HCT116 (cell line): ENCODE measurements around the gene EIF3I. TPM values are rescaled to one million over a fixed set of nuclear protein-coding genes. Genes with fewer than 3 reads are reported as not detected.

ENCODE experiments used
- ATAC-seq: fragments of 200-7000 bp; cut with Tn5 transposase; 2 replicates; pipeline ENCODE4 v1.9.1; 2020; ENCODE audit warnings: mild to moderate bottlenecking, moderate library complexity
- BruUV-seq: library from RNA; stranded (reverse); fragments of 400-500 nt; replicated peaks from 2 replicates; lab custom pipeline; 2021; lab: Mats Ljungman, UMichigan
- CTCF ChIA-PET: fragments of 300-600 bp; sonication (Branson Sonifier 250); formaldehyde crosslinking; loops from one replicate; lab custom pipeline; 2021; ENCODE audit warnings: antibody characterized with exemption; lab: Charles Lee
- POLR2A ChIA-PET: fragments of 300-600, 350-600 bp; sonication (Branson Sonifier 250); formaldehyde crosslinking; loops from one replicate; lab custom pipeline; 2021; ENCODE audit warnings: antibody characterized with exemption; lab: Charles Lee
- RAD21 ChIA-PET, 2 experiments: fragments of 300-600 bp; sonication (Branson Sonifier 250); formaldehyde crosslinking; loops; one replicate each; lab custom pipeline; 2023; ENCODE audit warnings: low total read pairs in 2 of 2; ENCODE audit not compliant: uncharacterized antibody in 2 of 2, unreplicated experiment in 2 of 2, low non-redundant PET in 1 of 2; lab: Charles Lee
- DNase-seq: peaks from one replicate; pipeline ENCODE4 v3.0.0-alpha.2; 2010; ENCODE audit warnings: low read depth, low spot score
- H2AFZ ChIP-seq: fragments of 200-600 bp; shearing (Covaris generic), sonication (generic); 2 replicates; pipeline ENCODE4 v1.6.1; 2017; ENCODE audit warnings: low read depth, mixed run types, mixed read lengths, antibody characterized with exemption, low read length; ENCODE audit not compliant: poor library complexity, severe bottlenecking
- H3K27ac ChIP-seq: 2 replicates; pipeline ENCODE4 v1.5.1; 2012; ENCODE audit warnings: low read depth, low read length
- H3K27me3 ChIP-seq: fragments of 200-600 bp; sonication (generic); 2 replicates; pipeline ENCODE4 v1.6.1; 2016; ENCODE audit warnings: mixed run types, low read length, mixed read lengths; ENCODE audit not compliant: insufficient read depth
- H3K36me3 ChIP-seq, 2 experiments: fragments of 200-500 bp in 1 of 2; fragments of 200-600 bp in 1 of 2; sonication (Bioruptor generic) in 1 of 2; sonication (generic) in 1 of 2; 2 replicates each; pipeline versions ENCODE4 v1.5.1 to v1.6.1; 2014 to 2016; ENCODE audit warnings: low read length in 2 of 2, inconsistent platforms in 1 of 2, mixed read lengths in 1 of 2, mixed run types in 1 of 2; ENCODE audit not compliant: insufficient read depth in 2 of 2, control insufficient read depth in 1 of 2
- H3K4me1 ChIP-seq, 2 experiments: fragments of 200-600 bp in 1 of 2; sonication (generic) in 1 of 2; 2 replicates each; pipeline versions ENCODE4 v1.5.1 to v1.6.1; 2012 to 2017; ENCODE audit warnings: low read length in 2 of 2, inconsistent platforms in 1 of 2, mild to moderate bottlenecking in 1 of 2, mixed read lengths in 1 of 2, mixed run types in 1 of 2, moderate library complexity in 1 of 2; ENCODE audit not compliant: insufficient read depth in 2 of 2, control insufficient read depth in 1 of 2
- H3K4me2 ChIP-seq: fragments of 200-600 bp; sonication (generic); 2 replicates; pipeline ENCODE4 v1.6.1; 2017; ENCODE audit warnings: mixed run types, low read length, mixed read lengths
- H3K4me3 ChIP-seq, 2 experiments: fragments of 200-600 bp in 1 of 2; sonication (generic) in 1 of 2; replicated peaks in 1 of 2; 2 replicates each; pipeline ENCODE4 v1.5.1; 2011 to 2016; ENCODE audit warnings: low read length in 2 of 2, control low read depth in 1 of 2, low read depth in 1 of 2, mild to moderate bottlenecking in 1 of 2, mixed read lengths in 1 of 2, mixed run types in 1 of 2
- H3K79me2 ChIP-seq: fragments of 200-600 bp; sonication (generic); 2 replicates; pipeline ENCODE4 v1.6.1; 2017; ENCODE audit warnings: mild to moderate bottlenecking, mixed run types, low read length, moderate library complexity, mixed read lengths; ENCODE audit not compliant: insufficient read depth
- H3K9ac ChIP-seq: fragments of 200-600 bp; sonication (generic); 2 replicates; pipeline ENCODE4 v1.6.1; 2016; ENCODE audit warnings: low read length, mixed read lengths
- H3K9me2 ChIP-seq: fragments of 200-600 bp; sonication (generic), shearing (Covaris generic); 2 replicates; pipeline ENCODE4 v1.6.1; 2017; ENCODE audit warnings: mixed run types, mild to moderate bottlenecking, moderate library complexity; ENCODE audit not compliant: insufficient read depth
- H3K9me3 ChIP-seq, 2 experiments: fragments of 200-500 bp in 1 of 2; fragments of 200-600 bp in 1 of 2; sonication (Bioruptor generic) in 1 of 2; sonication (generic) in 1 of 2; 2 replicates each; pipeline ENCODE4 v1.6.1; 2014 to 2017; ENCODE audit warnings: low read length in 2 of 2, mixed read lengths in 2 of 2, inconsistent platforms in 1 of 2, low read depth in 1 of 2, mild to moderate bottlenecking in 1 of 2, mixed run types in 1 of 2, moderate library complexity in 1 of 2; ENCODE audit not compliant: control insufficient read depth in 1 of 2, insufficient read depth in 1 of 2
- H4K20me1 ChIP-seq: fragments of 200-600 bp; sonication (generic), shearing (Covaris generic); 2 replicates; pipeline ENCODE4 v1.6.1; 2017; ENCODE audit warnings: mixed run types, mild to moderate bottlenecking, moderate library complexity; ENCODE audit not compliant: insufficient read depth
- ATF3 ChIP-seq: IDR thresholded peaks from 2 replicates; pipeline ENCODE4 v1.6.1; 2012
- CBX3 ChIP-seq: IDR thresholded peaks from 2 replicates; pipeline ENCODE4 v1.6.1; 2012; ENCODE audit warnings: low read depth
- CEBPB ChIP-seq: IDR thresholded peaks from 2 replicates; pipeline ENCODE4 v1.6.1; 2012; ENCODE audit warnings: low read depth
- CTCF ChIP-seq, 3 experiments: fragments of 200-600 bp in 1 of 3; sonication (generic) in 1 of 3; IDR thresholded peaks in 2 of 3; conservative IDR thresholded peaks in 1 of 3; 2 replicates each; pipeline ENCODE4 v1.5.1; 2012 to 2017; ENCODE audit warnings: low read depth in 2 of 3, low read length in 2 of 3, antibody characterized with exemption in 1 of 3, borderline replicate concordance in 1 of 3, control low read depth in 1 of 3, mild to moderate bottlenecking in 1 of 3, mixed read lengths in 1 of 3, mixed run types in 1 of 3, moderate library complexity in 1 of 3; ENCODE audit not compliant: insufficient read depth in 1 of 3
- ELF1 ChIP-seq: IDR thresholded peaks from 2 replicates; pipeline ENCODE4 v1.6.1; 2012; ENCODE audit warnings: low read depth, borderline replicate concordance
- EZH2 ChIP-seq: fragments of 200-600 bp; sonication (generic); IDR thresholded peaks from 2 replicates; pipeline ENCODE4 v1.6.1; 2017; ENCODE audit warnings: antibody characterized with exemption, mixed run types
- EZH2phosphoT487 ChIP-seq: fragments of 200-600 bp; IDR thresholded peaks from 2 replicates; pipeline ENCODE4 v1.6.1; 2018; ENCODE audit warnings: antibody characterized with exemption, borderline replicate concordance
- FOSL1 ChIP-seq: IDR thresholded peaks from 2 replicates; pipeline ENCODE4 v1.6.1; 2012; ENCODE audit warnings: low read depth
- JUND ChIP-seq: IDR thresholded peaks from 2 replicates; pipeline ENCODE4 v1.6.1; 2012
- POLR2AphosphoS5 ChIP-seq: IDR thresholded peaks from 2 replicates; pipeline ENCODE4 v1.6.1; 2011; ENCODE audit warnings: mild to moderate bottlenecking, low read depth, low read length, moderate library complexity
- RAD21 ChIP-seq: IDR thresholded peaks from 2 replicates; pipeline ENCODE4 v1.6.1; 2012; ENCODE audit warnings: low read depth, mild to moderate bottlenecking
- TCF7L2 ChIP-seq: IDR thresholded peaks from 2 replicates; pipeline ENCODE4 v1.7.0; 2011; ENCODE audit warnings: borderline replicate concordance, inconsistent platforms; ENCODE audit not compliant: insufficient read depth, insufficient read length; ENCODE audit errors: extremely low read depth
- YY1 ChIP-seq: IDR thresholded peaks from 2 replicates; pipeline ENCODE4 v1.6.1; 2011; ENCODE audit warnings: low read length, low read depth, moderate library complexity, mild to moderate bottlenecking; ENCODE audit not compliant: insufficient replicate concordance; ENCODE audit errors: extremely low read depth
- ZBTB33 ChIP-seq: IDR thresholded peaks from 2 replicates; pipeline ENCODE4 v1.6.1; 2011; ENCODE audit warnings: mild to moderate bottlenecking, low read length, moderate library complexity; ENCODE audit not compliant: insufficient replicate concordance; ENCODE audit errors: extremely low read depth
- ZNF274 ChIP-seq: fragments of 200-500 bp; sonication (Bioruptor generic); IDR thresholded peaks from 2 replicates; pipeline ENCODE4 v1.6.1; 2014; ENCODE audit warnings: mild to moderate bottlenecking, low read depth, low read length, inconsistent platforms
- intact Hi-C: fragments of 100-400 bp; cut with micrococcal nuclease; formaldehyde crosslinking; loops from 2 replicates; pipeline ENCODE4 v1.10.0; 2022
- total RNA-seq: library from RNA; stranded (reverse); gene quantifications from one replicate; pipeline ENCODE4 v1.2.1, GENCODE V29; 2021; ENCODE audit not compliant: unreplicated experiment

The EIF3I gene
- total RNA-seq, 1 experiment from 2014 or later, result 323 TPM

GRCh38 chr1:32197074-32197473 lies 25.1 kb upstream of the EIF3I start (continued):
- TF ChIP-seq FOSL1, result no peak
- TF ChIP-seq ZBTB33, result no peak
- no peak for TF ChIP-seq POLR2AphosphoS5
- TF ChIP-seq YY1, result no peak
- no peak for TF ChIP-seq CBX3

GRCh38 chr1:32197837-32198236 lies 24.4 kb upstream of the EIF3I start:
- Histone ChIP-seq H3K27me3 (no peaks in the 10 kb centered on the region), H3K9me2 (no peaks in the 10 kb centered on the region), H3K4me1 (peaks cover 5 to 21% of the 10 kb centered on the region in 2 experiments; a peak in 3 of 4 replicates), H3K4me3 (no peak overlapping the region), H4K20me1 (no peaks in the 10 kb centered on the region; the same call in 1 of the 2 replicates), H3K9ac (no peak overlapping the region), H3K9me3 (no peaks in the 10 kb centered on the region), H2AFZ (no peak overlapping the region), H3K27ac (no peak overlapping the region), H3K36me3 (peaks cover 22 to 43% of the 10 kb centered on the region in 2 experiments), H3K79me2 (no peaks in the 10 kb centered on the region), H3K4me2 (no peak overlapping the region)
- no TSS peak for BruUV-seq
- ChIA-PET RAD21 (no interaction called here), POLR2A (no interaction called here), CTCF (interaction anchor here (1.1 kb wide), 1 partner anchor 13 kb away, joined by 3 read pairs; no protein-coding TSS in a partner anchor)
- TF ChIP-seq ZNF274, result no peak
- TF ChIP-seq CTCF (IDR thresholded peaks at IDR 0.05 in 2 of 3, conservative IDR thresholded peaks at IDR 0.05 in 1 of 3; ENCODE audit: borderline replicate concordance in 1 of 3, insufficient read depth in 1 of 3, low read depth in 2 of 3, low read length in 2 of 3), result no peak
- TF ChIP-seq ELF1, result no peak
- no peak for TF ChIP-seq RAD21
- no peak for TF ChIP-seq ATF3
- TF ChIP-seq JUND, result no peak
- TF ChIP-seq FOSL1, result no peak
- TF ChIP-seq ZBTB33, result no peak
- no peak for TF ChIP-seq EZH2phosphoT487
- no peak for TF ChIP-seq TCF7L2
- no peak for TF ChIP-seq CEBPB
- no peak for TF ChIP-seq EZH2
- DNase-seq (no peak), ATAC-seq (no peak)
- intact Hi-C loops, result no loop called here
